SK-N-SH (cell line): Measurements from ENCODE around the gene ELMO1. TPM values are rescaled to one million over a fixed set of nuclear protein-coding genes. Genes with fewer than 3 reads are reported as not detected.
A peak's percentile ranks its signal among the peaks of the same experiment; 100 is the strongest.

Experiments
- CTCF ChIA-PET: fragments of 300-600, 350-600 bp; formaldehyde crosslinking; extraction: SDS; loops from one replicate; lab custom pipeline; 2021; lab: Yijun Ruan, JAX
- POLR2A ChIA-PET: fragments of 350-600 bp; sonication (Branson Sonifier 250); formaldehyde crosslinking; extraction: SDS; loops from one replicate; lab custom pipeline; 2020; ENCODE audit warnings: antibody characterized with exemption, inconsistent platforms; lab: Yijun Ruan, JAX
- DNase-seq: peaks from one replicate; pipeline ENCODE4 v3.0.0; 2012
- H2AFZ ChIP-seq: fragments of 200-600 bp; sonication (generic); 2 replicates; pipeline ENCODE4 v1.8.1; 2016; ENCODE audit warnings: antibody characterized with exemption, mild to moderate bottlenecking, low read depth
- H3F3A ChIP-seq: fragments of 200-600 bp; sonication (generic); replicated peaks from 2 replicates; pipeline ENCODE3; 2016; ENCODE audit warnings: antibody characterized with exemption, mild to moderate bottlenecking; ENCODE audit not compliant: insufficient read depth
- H3K27ac ChIP-seq, 2 experiments: fragments of 200-500 bp in 1 of 2; fragments of 200-600 bp in 1 of 2; sonication (Bioruptor generic) in 1 of 2; sonication (generic), shearing (Covaris generic) in 1 of 2; 2 replicates each; pipeline versions ENCODE4 v1.5.1 to v1.6.1; 2014 to 2016; ENCODE audit warnings: low read depth in 2 of 2, inconsistent platforms in 1 of 2, low read length in 1 of 2, mild to moderate bottlenecking in 1 of 2, mixed read lengths in 1 of 2
- H3K27me3 ChIP-seq: fragments of 200-600 bp; sonication (generic), shearing (Covaris generic); 2 replicates; pipeline ENCODE4 v1.6.1; 2016; ENCODE audit warnings: mixed run types; ENCODE audit not compliant: insufficient read depth
- H3K36me3 ChIP-seq, 2 experiments: fragments of 200-500 bp in 1 of 2; fragments of 200-600 bp in 1 of 2; sonication (Bioruptor generic) in 1 of 2; sonication (generic) in 1 of 2; replicated peaks in 1 of 2; 2 replicates each; pipeline versions ENCODE3 to v1.5.1; 2014 to 2016; ENCODE audit warnings: low read length in 1 of 2, mild to moderate bottlenecking in 1 of 2; ENCODE audit not compliant: insufficient read depth in 2 of 2, control insufficient read depth in 1 of 2
- H3K4me1 ChIP-seq, 2 experiments: fragments of 200-500 bp in 1 of 2; fragments of 200-600 bp in 1 of 2; sonication (Bioruptor generic) in 1 of 2; sonication (generic), shearing (Covaris generic) in 1 of 2; 2 replicates each; pipeline versions ENCODE4 v1.5.1 to v1.6.1; 2014 to 2016; ENCODE audit warnings: low read depth in 1 of 2, low read length in 1 of 2, mixed run types in 1 of 2; ENCODE audit not compliant: insufficient read depth in 2 of 2, control insufficient read depth in 1 of 2
- H3K4me2 ChIP-seq: fragments of 200-600 bp; sonication (generic), shearing (Covaris generic); 2 replicates; pipeline ENCODE4 v1.6.1; 2017; ENCODE audit warnings: mixed run types
- H3K4me3 ChIP-seq, 2 experiments: fragments of 200-500 bp in 1 of 2; fragments of 200-600 bp in 1 of 2; sonication (Bioruptor generic) in 1 of 2; sonication (generic), shearing (Covaris generic) in 1 of 2; 2 replicates each; pipeline versions ENCODE4 v1.5.1 to v1.8.1; 2014 to 2016; ENCODE audit warnings: low read depth in 2 of 2, inconsistent platforms in 1 of 2, low read length in 1 of 2, mild to moderate bottlenecking in 1 of 2, mixed read lengths in 1 of 2, moderate library complexity in 1 of 2
- H3K79me2 ChIP-seq: fragments of 200-600 bp; sonication (generic); 2 replicates; pipeline ENCODE4 v1.8.1; 2017; ENCODE audit warnings: mild to moderate bottlenecking; ENCODE audit not compliant: insufficient read depth
- H3K9ac ChIP-seq: fragments of 200-600 bp; sonication (generic); 2 replicates; pipeline ENCODE4 v1.6.1; 2017; ENCODE audit warnings: mixed run types
- H3K9me2 ChIP-seq: fragments of 200-600 bp; sonication (generic); 2 replicates; pipeline ENCODE4 v1.6.1; 2017; ENCODE audit warnings: mixed run types
- H3K9me3 ChIP-seq: fragments of 200-600 bp; sonication (generic); 2 replicates; pipeline ENCODE4 v1.6.1; 2017; ENCODE audit warnings: mixed run types, mild to moderate bottlenecking, moderate library complexity
- H4K20me1 ChIP-seq: fragments of 200-600 bp; sonication (generic); 2 replicates; pipeline ENCODE4 v1.6.1; 2017; ENCODE audit warnings: mild to moderate bottlenecking, mixed run types; ENCODE audit not compliant: insufficient read depth
- EP300 ChIP-seq, 2 experiments: IDR thresholded peaks; 2 replicates each; pipeline versions ENCODE4 v1.4.0 to v1.6.1; 2012; ENCODE audit warnings: borderline replicate concordance in 1 of 2, low read depth in 1 of 2, low read length in 1 of 2
- FOXJ3 ChIP-seq: sonication (generic); formaldehyde crosslinking; IDR thresholded peaks from 2 replicates; pipeline ENCODE4 v1.5.1; 2020; ENCODE audit warnings: mild to moderate bottlenecking, missing genetic modification reagents
- FOXM1 ChIP-seq: IDR thresholded peaks from 2 replicates; pipeline ENCODE4 v1.4.0; 2012; ENCODE audit warnings: low read depth, mild to moderate bottlenecking
- GABPA ChIP-seq: IDR thresholded peaks from 2 replicates; pipeline ENCODE4 v1.4.0; 2012; ENCODE audit warnings: low read depth, mild to moderate bottlenecking
- MXI1 ChIP-seq: IDR thresholded peaks from 2 replicates; pipeline ENCODE4 v1.6.1; 2012; ENCODE audit warnings: mild to moderate bottlenecking, low read depth, low read length, improper control_type of control experiment
- NRF1 ChIP-seq: IDR thresholded peaks from 2 replicates; pipeline ENCODE4 v1.6.1; 2012; ENCODE audit warnings: low read depth, mild to moderate bottlenecking, low read length
- PBX3 ChIP-seq: IDR thresholded peaks from 2 replicates; pipeline ENCODE4; 2012
- POLR2AphosphoS5 ChIP-seq: IDR thresholded peaks from 2 replicates; pipeline ENCODE4 v1.6.1; 2012; ENCODE audit warnings: low read depth, low read length
- RAD21 ChIP-seq: IDR thresholded peaks from 2 replicates; pipeline ENCODE4 v1.6.1; 2012; ENCODE audit warnings: mild to moderate bottlenecking, low read length
- REST ChIP-seq: IDR thresholded peaks from 2 replicates; pipeline ENCODE4 v1.6.1; 2012; ENCODE audit warnings: mild to moderate bottlenecking, low read depth, low read length, moderate library complexity
- RXRA ChIP-seq: IDR thresholded peaks from 2 replicates; pipeline ENCODE4 v1.4.0; 2012; ENCODE audit warnings: low read depth, mild to moderate bottlenecking, borderline replicate concordance
- ZBTB33 ChIP-seq: IDR thresholded peaks from 2 replicates; pipeline ENCODE4 v1.4.0; 2012; ENCODE audit warnings: low read depth, borderline replicate concordance
- WGBS: methylation state at CpG from one replicate; pipeline ENCODE4 v1.1.6; 2017; ENCODE audit warnings: low lambda C conversion rate; 5-methylcytosine and 5-hydroxymethylcytosine counted together
- polyA plus RNA-seq, 3 experiments: library from polyadenylated mRNA; depleted of rRNA; stranded (reverse); fragments of >200 nt; gene quantifications; 2 replicates each; pipeline ENCODE4 v1.2.3, GENCODE V29; 2012
- TF ChIP-seq, protein P1 (sequence below): IDR thresholded peaks from 2 replicates; pipeline ENCODE4 v1.4.0; 2012; ENCODE audit warnings: low read depth, borderline replicate concordance
- TF ChIP-seq, protein P2 (sequence below): fragments of 200-600 bp; sonication (generic); IDR thresholded peaks from 2 replicates; pipeline ENCODE4 v1.6.1; 2017; ENCODE audit warnings: antibody characterized with exemption, mild to moderate bottlenecking, moderate library complexity

ELMO1 gene
- polyA plus RNA-seq, 1 of the 3 experiments (the other 2 are of a cell fraction) = 0.64 TPM

DNA sequence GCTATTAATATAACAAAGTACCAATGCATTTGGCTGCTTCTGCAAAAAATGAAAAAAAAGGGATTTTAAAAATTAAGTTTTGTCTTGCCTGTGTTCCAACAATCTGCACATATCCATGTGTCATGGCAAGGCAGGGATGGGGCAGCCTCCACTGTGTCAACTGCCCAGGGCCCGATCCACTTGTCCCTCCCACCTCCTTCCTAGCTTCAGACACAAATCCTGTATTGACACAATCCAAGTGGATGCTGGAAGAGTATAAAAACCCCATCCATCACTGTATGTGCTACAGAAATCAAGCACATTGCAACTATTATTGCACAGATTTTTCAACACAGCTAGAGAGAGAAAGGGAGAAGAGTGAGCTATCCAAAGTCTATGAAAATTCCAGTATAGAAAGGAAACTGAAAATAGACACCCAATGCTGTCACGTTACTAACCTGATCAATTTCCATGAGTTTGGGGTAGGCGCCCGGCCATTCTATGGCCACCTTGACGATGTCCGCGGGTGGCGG lies 106.4 kb downstream of the ELMO1 start:
- Histone ChIP-seq H3K4me2 (no peak overlapping the region), H3K9me2 (no peaks in the 10 kb centered on the region), H3K79me2 (no peaks in the 10 kb centered on the region), H3K4me1 (peaks cover 0 to 20% of the 10 kb centered on the region in 2 experiments; a peak in 1 of 4 replicates), H3K36me3 (no peaks in the 10 kb centered on the region), H2AFZ (no peak overlapping the region), H4K20me1 (no peaks in the 10 kb centered on the region), H3K9ac (no peak overlapping the region), H3K4me3 (no peak overlapping the region), H3K27ac (peak overlapping the region in 1 of 2 experiments; percentile 80; a peak in 2 of 4 replicates), H3K27me3 (no peaks in the 10 kb centered on the region), H3F3A (no peaks in the 10 kb centered on the region), H3K9me3 (peaks cover 11% of the 10 kb centered on the region; the same call in 1 of the 2 replicates)
- no peak for DNase-seq
- CTCF ChIA-PET = interaction anchor here (0.9 to 1.2 kb wide), 6 partner anchors 9 to 163 kb away, joined by 3 to 5 read pairs (median 3); no protein-coding TSS in a partner anchor
- TF ChIP-seq PBX3 (no peak), MXI1 (0 out of 2 replicates have a peak, but pooled peaks have one; percentile 8), RAD21 (no peak), EP300 (IDR thresholded peaks at IDR 0.05; ENCODE audit: borderline replicate concordance in 1 of 2, low read depth in 1 of 2, low read length in 1 of 2) (no peak), FOXM1 (no peak), ZBTB33 (no peak)
- TF ChIP-seq, protein P1, sequence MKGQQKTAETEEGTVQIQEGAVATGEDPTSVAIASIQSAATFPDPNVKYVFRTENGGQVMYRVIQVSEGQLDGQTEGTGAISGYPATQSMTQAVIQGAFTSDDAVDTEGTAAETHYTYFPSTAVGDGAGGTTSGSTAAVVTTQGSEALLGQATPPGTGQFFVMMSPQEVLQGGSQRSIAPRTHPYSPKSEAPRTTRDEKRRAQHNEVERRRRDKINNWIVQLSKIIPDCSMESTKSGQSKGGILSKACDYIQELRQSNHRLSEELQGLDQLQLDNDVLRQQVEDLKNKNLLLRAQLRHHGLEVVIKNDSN = no peak
- TF ChIP-seq, protein P2, sequence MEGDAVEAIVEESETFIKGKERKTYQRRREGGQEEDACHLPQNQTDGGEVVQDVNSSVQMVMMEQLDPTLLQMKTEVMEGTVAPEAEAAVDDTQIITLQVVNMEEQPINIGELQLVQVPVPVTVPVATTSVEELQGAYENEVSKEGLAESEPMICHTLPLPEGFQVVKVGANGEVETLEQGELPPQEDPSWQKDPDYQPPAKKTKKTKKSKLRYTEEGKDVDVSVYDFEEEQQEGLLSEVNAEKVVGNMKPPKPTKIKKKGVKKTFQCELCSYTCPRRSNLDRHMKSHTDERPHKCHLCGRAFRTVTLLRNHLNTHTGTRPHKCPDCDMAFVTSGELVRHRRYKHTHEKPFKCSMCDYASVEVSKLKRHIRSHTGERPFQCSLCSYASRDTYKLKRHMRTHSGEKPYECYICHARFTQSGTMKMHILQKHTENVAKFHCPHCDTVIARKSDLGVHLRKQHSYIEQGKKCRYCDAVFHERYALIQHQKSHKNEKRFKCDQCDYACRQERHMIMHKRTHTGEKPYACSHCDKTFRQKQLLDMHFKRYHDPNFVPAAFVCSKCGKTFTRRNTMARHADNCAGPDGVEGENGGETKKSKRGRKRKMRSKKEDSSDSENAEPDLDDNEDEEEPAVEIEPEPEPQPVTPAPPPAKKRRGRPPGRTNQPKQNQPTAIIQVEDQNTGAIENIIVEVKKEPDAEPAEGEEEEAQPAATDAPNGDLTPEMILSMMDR = no peak
- POLR2A ChIA-PET = no interaction called here
- 68% methylated on average over 8 of the region's 8 CpGs for WGBS

DNA sequence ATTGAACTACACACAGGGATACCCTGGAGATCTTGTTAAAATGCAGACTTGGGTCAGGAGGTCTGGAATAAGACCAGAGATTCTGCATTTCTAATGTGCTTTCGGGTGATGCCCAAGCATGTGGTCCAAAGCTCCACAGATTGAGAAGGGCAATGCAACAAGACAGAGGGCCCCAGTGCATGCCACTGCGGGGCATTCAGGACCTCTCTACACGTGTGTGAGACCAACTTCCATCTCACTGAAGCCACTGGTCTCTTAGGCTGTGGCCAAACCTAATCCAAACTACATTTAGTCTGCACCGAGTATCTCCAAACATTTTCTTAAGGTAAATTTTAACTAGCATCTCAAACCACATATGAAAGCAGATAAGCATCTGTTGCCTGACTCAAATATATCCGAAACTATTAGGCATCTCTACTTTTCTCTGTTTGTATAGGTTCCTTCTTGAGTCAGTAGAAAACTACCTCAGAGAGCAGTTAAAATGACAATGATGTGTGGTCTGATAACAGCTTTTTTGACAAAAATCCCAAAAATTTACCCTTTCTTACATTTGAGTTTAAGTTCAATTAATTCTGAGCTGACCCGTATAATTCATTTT lies 107.5 kb downstream of the ELMO1 start:
- no peaks in the 10 kb centered on the region for H3K36me3 ChIP-seq
- no peak overlapping the region for H3K27ac ChIP-seq
- 38% methylated on average over 6 of the region's 6 CpGs for WGBS
- H3F3A ChIP-seq = no peaks in the 10 kb centered on the region
- no peaks in the 10 kb centered on the region for H3K9me2 ChIP-seq
- no peak for DNase-seq
- no peak overlapping the region for H2AFZ ChIP-seq
- H4K20me1 ChIP-seq = no peaks in the 10 kb centered on the region
- H3K4me1 ChIP-seq = peaks cover 0 to 20% of the 10 kb centered on the region in 2 experiments; a peak in 1 of 4 replicates
- no peak overlapping the region for H3K4me3 ChIP-seq
- H3K79me2 ChIP-seq = no peaks in the 10 kb centered on the region
- ChIA-PET CTCF (interaction anchor here (1.1 to 1.3 kb wide), 4 partner anchors 8 to 165 kb away, joined by 3 to 5 read pairs (median 4); no protein-coding TSS in a partner anchor), POLR2A (no interaction called here)
- peaks cover 11% of the 10 kb centered on the region; the same call in 1 of the 2 replicates for H3K9me3 ChIP-seq
- H3K4me2 ChIP-seq = no peak overlapping the region
- H3K9ac ChIP-seq = no peak overlapping the region
- H3K27me3 ChIP-seq = no peaks in the 10 kb centered on the region
- TF ChIP-seq POLR2AphosphoS5 (no peak), RAD21 (no peak), REST (no peak), FOXJ3 (CRISPR knock-in tag) (no peak), PBX3 (no peak), GABPA (no peak), RXRA (no peak), MXI1 (no peak), NRF1 (no peak)
